ENCODE results near the gene KIRREL2. TPM values are rescaled to one million over a fixed set of nuclear protein-coding genes. Genes with fewer than 3 reads are reported as not detected.

Gene KIRREL2
- total and polyA plus RNA-seq, 11 donors, result 0.77 TPM; not detected in 10

DNA sequence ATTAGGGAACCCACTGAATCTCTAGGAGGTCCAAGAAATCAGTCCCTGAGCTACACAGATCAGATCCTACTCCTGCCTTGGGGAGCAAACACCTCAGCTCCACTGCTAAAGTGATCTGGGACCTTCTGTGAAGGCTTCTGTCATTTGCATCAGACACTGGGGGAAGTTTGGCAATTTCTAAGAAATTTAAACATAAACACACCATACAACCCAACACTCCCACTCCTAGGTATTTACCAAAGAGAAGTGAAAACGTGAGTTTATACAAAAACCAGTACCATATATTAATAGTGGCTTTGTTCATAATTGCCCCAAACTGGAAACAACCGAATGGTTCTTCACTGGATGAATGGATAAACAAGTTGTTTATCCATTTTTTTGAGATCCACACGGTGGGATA is 58.7 kb downstream of the KIRREL2 start:
- H3K27ac ChIP-seq, result peak overlapping the region in 1 of 12 donors; percentile 21
- 62 to 72% (median 70%) methylated on average over 3 of the region's 3 CpGs for WGBS, 4 donors

More for the DNA sequence above, 58.7 kb downstream of the KIRREL2 start:
- intact Hi-C loops (cut with DNase I), result no loop called here
- Histone ChIP-seq H3K4me1 (peaks cover 0 to 39% (median 0%) of the 10 kb centered on the region in 12 donors), H3K36me3 (no peaks in the 10 kb centered on the region), H3K9me3 (no peaks in the 10 kb centered on the region), H3K4me3 (no peak overlapping the region), H3K27me3 (no peaks in the 10 kb centered on the region)
- no peak for ATAC-seq
- TF ChIP-seq, protein P1, sequence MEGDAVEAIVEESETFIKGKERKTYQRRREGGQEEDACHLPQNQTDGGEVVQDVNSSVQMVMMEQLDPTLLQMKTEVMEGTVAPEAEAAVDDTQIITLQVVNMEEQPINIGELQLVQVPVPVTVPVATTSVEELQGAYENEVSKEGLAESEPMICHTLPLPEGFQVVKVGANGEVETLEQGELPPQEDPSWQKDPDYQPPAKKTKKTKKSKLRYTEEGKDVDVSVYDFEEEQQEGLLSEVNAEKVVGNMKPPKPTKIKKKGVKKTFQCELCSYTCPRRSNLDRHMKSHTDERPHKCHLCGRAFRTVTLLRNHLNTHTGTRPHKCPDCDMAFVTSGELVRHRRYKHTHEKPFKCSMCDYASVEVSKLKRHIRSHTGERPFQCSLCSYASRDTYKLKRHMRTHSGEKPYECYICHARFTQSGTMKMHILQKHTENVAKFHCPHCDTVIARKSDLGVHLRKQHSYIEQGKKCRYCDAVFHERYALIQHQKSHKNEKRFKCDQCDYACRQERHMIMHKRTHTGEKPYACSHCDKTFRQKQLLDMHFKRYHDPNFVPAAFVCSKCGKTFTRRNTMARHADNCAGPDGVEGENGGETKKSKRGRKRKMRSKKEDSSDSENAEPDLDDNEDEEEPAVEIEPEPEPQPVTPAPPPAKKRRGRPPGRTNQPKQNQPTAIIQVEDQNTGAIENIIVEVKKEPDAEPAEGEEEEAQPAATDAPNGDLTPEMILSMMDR (IDR thresholded peaks at IDR 0.05), result no peak
- DNase-seq, result no peak

Other genes with a start within 250 kb of the KIRREL2 start
- 1 to 10 TPM; 1.9 to 9.0 (median 3.9) TPM for gene HAUS5, start 244.2 kb upstream of the KIRREL2 start, total RNA-seq
- 1 to 10 TPM; 3.8 to 4.9 TPM for gene HAUS5, start 244.2 kb upstream of the KIRREL2 start, polyA plus RNA-seq
- gene RBM42, start 227.9 kb upstream of the KIRREL2 start, total RNA-seq, result 10 to 100 TPM; 47.4 to 70.0 (median 57.5) TPM
- 10 to 100 TPM; 63.1 to 89.2 TPM for gene RBM42, start 227.9 kb upstream of the KIRREL2 start, polyA plus RNA-seq
- gene ETV2, start 215.2 kb upstream of the KIRREL2 start, total RNA-seq, result 1 to 10 TPM in 1 of 9 donors, under 1 TPM in 6, not detected in 2; 0.23 to 1.6 (median 0.62) TPM
- gene ETV2, start 215.2 kb upstream of the KIRREL2 start, polyA plus RNA-seq, result 1 to 10 TPM in 1 of 2 donors, under 1 TPM in 1; 0.46 to 1.3 TPM
- 1,000 to 10,000 TPM in 8 of 9 donors, 100 to 1,000 TPM in 1; 944 to 3,219 (median 1,334) TPM for gene COX6B1, start 208.6 kb upstream of the KIRREL2 start, total RNA-seq
- 1,000 to 10,000 TPM; 1,378 to 4,659 TPM for gene COX6B1, start 208.6 kb upstream of the KIRREL2 start, polyA plus RNA-seq
- not detected for gene UPK1A, start 190.4 kb upstream of the KIRREL2 start, total RNA-seq
- gene UPK1A, start 190.4 kb upstream of the KIRREL2 start, polyA plus RNA-seq, result not detected
- under 1 TPM in 1 of 9 donors, not detected in 8; 0.24 TPM for gene ZBTB32, start 152.4 kb upstream of the KIRREL2 start, total RNA-seq
- not detected for gene ZBTB32, start 152.4 kb upstream of the KIRREL2 start, polyA plus RNA-seq
- 10 to 100 TPM; 11.3 to 24.5 (median 15.7) TPM for gene KMT2B, start 138.9 kb upstream of the KIRREL2 start, total RNA-seq
- gene KMT2B, start 138.9 kb upstream of the KIRREL2 start, polyA plus RNA-seq, result 10 to 100 TPM; 13.9 to 15.8 TPM
- 10 to 100 TPM in 1 of 9 donors, 1 to 10 TPM in 7, under 1 TPM in 1; 0.74 to 25.2 (median 3.6) TPM for gene IGFLR1, start 114.5 kb upstream of the KIRREL2 start, total RNA-seq
- 10 to 100 TPM in 1 of 2 donors, 1 to 10 TPM in 1; 3.4 to 10.8 TPM for gene IGFLR1, start 114.5 kb upstream of the KIRREL2 start, polyA plus RNA-seq
- gene U2AF1L4, start 111.5 kb upstream of the KIRREL2 start, total RNA-seq, result 10 to 100 TPM; 14.3 to 32.8 (median 20.9) TPM
- 10 to 100 TPM in 1 of 2 donors, 1 to 10 TPM in 1; 7.2 to 27.1 TPM for gene U2AF1L4, start 111.5 kb upstream of the KIRREL2 start, polyA plus RNA-seq
- gene PSENEN, start 111.3 kb upstream of the KIRREL2 start, total RNA-seq, result 10 to 100 TPM; 25.2 to 69.0 (median 40.9) TPM
- 10 to 100 TPM; 52.6 to 95.1 TPM for gene PSENEN, start 111.3 kb upstream of the KIRREL2 start, polyA plus RNA-seq
- gene LIN37, start 108.3 kb upstream of the KIRREL2 start, total RNA-seq, result 10 to 100 TPM in 3 of 9 donors, 1 to 10 TPM in 6; 3.7 to 12.2 (median 7.6) TPM
- gene LIN37, start 108.3 kb upstream of the KIRREL2 start, polyA plus RNA-seq, result 10 to 100 TPM; 20.1 to 23.0 TPM
- gene HSPB6, start 99.9 kb upstream of the KIRREL2 start, total RNA-seq, result 1,000 to 10,000 TPM in 1 of 9 donors, 100 to 1,000 TPM in 8; 226 to 1,012 (median 652) TPM
- gene HSPB6, start 99.9 kb upstream of the KIRREL2 start, polyA plus RNA-seq, result 100 to 1,000 TPM; 156 to 457 TPM
- gene PROSER3, start 98.7 kb upstream of the KIRREL2 start, total RNA-seq, result 10 to 100 TPM in 4 of 9 donors, 1 to 10 TPM in 5; 1.9 to 19.7 (median 9.7) TPM
- 10 to 100 TPM in 1 of 2 donors, 1 to 10 TPM in 1; 6.0 to 12.8 TPM for gene PROSER3, start 98.7 kb upstream of the KIRREL2 start, polyA plus RNA-seq
- gene ARHGAP33, start 81.3 kb upstream of the KIRREL2 start, total RNA-seq, result 1 to 10 TPM in 8 of 9 donors, under 1 TPM in 1; 0.50 to 7.8 (median 5.7) TPM
- 1 to 10 TPM; 3.2 to 3.4 TPM for gene ARHGAP33, start 81.3 kb upstream of the KIRREL2 start, polyA plus RNA-seq
- not detected for gene PRODH2, start 44.1 kb upstream of the KIRREL2 start, total RNA-seq
- gene PRODH2, start 44.1 kb upstream of the KIRREL2 start, polyA plus RNA-seq, result not detected
- 1 to 10 TPM in 1 of 9 donors, not detected in 8; 1.0 TPM for gene NPHS1, start 4.4 kb upstream of the KIRREL2 start, total RNA-seq
- not detected for gene NPHS1, start 4.4 kb upstream of the KIRREL2 start, polyA plus RNA-seq
- 10 to 100 TPM in 8 of 9 donors, 1 to 10 TPM in 1; 8.9 to 44.3 (median 25.3) TPM for gene APLP1, start 11.7 kb downstream of the KIRREL2 start, total RNA-seq
- 10 to 100 TPM in 1 of 2 donors, 1 to 10 TPM in 1; 2.1 to 19.0 TPM for gene APLP1, start 11.7 kb downstream of the KIRREL2 start, polyA plus RNA-seq
- 10 to 100 TPM in 1 of 9 donors, 1 to 10 TPM in 7, under 1 TPM in 1; 0.79 to 12.3 (median 3.0) TPM for gene NFKBID, start 43.6 kb downstream of the KIRREL2 start, total RNA-seq
- gene NFKBID, start 43.6 kb downstream of the KIRREL2 start, polyA plus RNA-seq, result 1 to 10 TPM; 2.8 to 3.1 TPM
- gene HCST, start 45.6 kb downstream of the KIRREL2 start, total RNA-seq, result 10 to 100 TPM in 2 of 9 donors, 1 to 10 TPM in 6, not detected in 1; 2.3 to 31.7 (median 4.7) TPM
- gene HCST, start 45.6 kb downstream of the KIRREL2 start, polyA plus RNA-seq, result 10 to 100 TPM in 1 of 2 donors, 1 to 10 TPM in 1; 3.2 to 10.1 TPM
- 100 to 1,000 TPM in 2 of 9 donors, 10 to 100 TPM in 7; 12.6 to 237 (median 19.4) TPM for gene TYROBP, start 51.4 kb downstream of the KIRREL2 start, total RNA-seq
- gene TYROBP, start 51.4 kb downstream of the KIRREL2 start, polyA plus RNA-seq, result 10 to 100 TPM; 17.1 to 42.7 TPM
- 10 to 100 TPM in 3 of 9 donors, 1 to 10 TPM in 6; 4.5 to 18.6 (median 8.5) TPM for gene LRFN3, start 79.5 kb downstream of the KIRREL2 start, total RNA-seq
- 10 to 100 TPM in 1 of 2 donors, 1 to 10 TPM in 1; 6.3 to 14.7 TPM for gene LRFN3, start 79.5 kb downstream of the KIRREL2 start, polyA plus RNA-seq
- 10 to 100 TPM in 8 of 9 donors, 1 to 10 TPM in 1; 9.7 to 41.8 (median 11.4) TPM for gene SDHAF1, start 138.3 kb downstream of the KIRREL2 start, total RNA-seq
- 10 to 100 TPM in 1 of 2 donors, 1 to 10 TPM in 1; 9.8 to 18.5 TPM for gene SDHAF1, start 138.3 kb downstream of the KIRREL2 start, polyA plus RNA-seq
- gene SYNE4, start 151.9 kb downstream of the KIRREL2 start, total RNA-seq, result under 1 TPM in 5 of 9 donors, not detected in 4; 0.12 to 0.50 (median 0.19) TPM
- gene SYNE4, start 151.9 kb downstream of the KIRREL2 start, polyA plus RNA-seq, result under 1 TPM; 0.15 to 0.17 TPM
- gene ALKBH6, start 157.3 kb downstream of the KIRREL2 start, total RNA-seq, result 10 to 100 TPM in 6 of 9 donors, 1 to 10 TPM in 3; 7.3 to 22.5 (median 11.5) TPM
- gene ALKBH6, start 157.3 kb downstream of the KIRREL2 start, polyA plus RNA-seq, result 10 to 100 TPM; 13.4 TPM
- 1 to 10 TPM; 2.2 to 8.0 (median 4.3) TPM for gene CLIP3, start 176.0 kb downstream of the KIRREL2 start, total RNA-seq
- gene CLIP3, start 176.0 kb downstream of the KIRREL2 start, polyA plus RNA-seq, result 1 to 10 TPM; 1.3 TPM
- gene THAP8, start 197.4 kb downstream of the KIRREL2 start, total RNA-seq, result 1 to 10 TPM; 2.3 to 6.0 (median 4.3) TPM
- 1 to 10 TPM; 6.0 to 7.3 TPM for gene THAP8, start 197.4 kb downstream of the KIRREL2 start, polyA plus RNA-seq
- gene WDR62, start 198.0 kb downstream of the KIRREL2 start, total RNA-seq, result 10 to 100 TPM in 3 of 9 donors, 1 to 10 TPM in 6; 2.5 to 24.3 (median 7.7) TPM
- gene WDR62, start 198.0 kb downstream of the KIRREL2 start, polyA plus RNA-seq, result 10 to 100 TPM in 1 of 2 donors, 1 to 10 TPM in 1; 1.4 to 20.6 TPM